ENCODE data around the gene ABHD3.

GRCh38 chr18:21735452-21736015 lies 31.0 kb upstream of the ABHD3 start:
- TF ChIP-seq CTCF (IDR thresholded peaks at IDR 0.05; ENCODE audit: poor library complexity, severe bottlenecking) (no peak), EZH2 (IDR thresholded peaks at IDR 0.05; ENCODE audit: borderline replicate concordance, insufficient read depth, low read length, poor library complexity, severe bottlenecking) (no peak), REST (IDR thresholded peaks at IDR 0.05; ENCODE audit: borderline replicate concordance) (no peak), RAD21 (conservative IDR thresholded peaks at IDR 0.05) (no peak)

All from neural cell (in vitro differentiated cells).